ENCODE data around the gene DLK2.
"Not testable (repeated sequence)": the region's sequence is repeated elsewhere in the genome, so short reads cannot be mapped to it uniquely, and the experiment has no call there.

DNA sequence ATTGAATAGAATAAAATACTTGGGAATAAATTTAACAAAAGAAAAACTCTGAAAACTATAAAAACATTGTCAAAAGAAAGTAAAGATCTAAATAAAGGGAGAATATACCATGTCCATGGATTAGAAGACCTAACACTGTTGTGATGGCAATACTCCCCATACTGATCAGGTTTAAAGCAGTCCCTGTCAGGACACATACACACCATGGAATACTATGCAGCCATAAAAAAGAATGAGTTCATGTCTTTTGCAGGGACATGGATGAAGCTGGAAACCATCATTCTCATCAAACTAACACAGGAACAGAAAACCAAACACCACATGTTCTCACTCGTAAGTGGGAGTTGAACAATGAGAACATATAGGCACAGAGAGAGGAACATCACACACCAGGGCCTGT lies 44.6 kb downstream of the DLK2 start:
- not testable (repeated sequence) for TF ChIP-seq EZH2phosphoT487 (conservative IDR thresholded peaks at IDR 0.05; ENCODE audit: low read length)
- TF ChIP-seq, protein P1, sequence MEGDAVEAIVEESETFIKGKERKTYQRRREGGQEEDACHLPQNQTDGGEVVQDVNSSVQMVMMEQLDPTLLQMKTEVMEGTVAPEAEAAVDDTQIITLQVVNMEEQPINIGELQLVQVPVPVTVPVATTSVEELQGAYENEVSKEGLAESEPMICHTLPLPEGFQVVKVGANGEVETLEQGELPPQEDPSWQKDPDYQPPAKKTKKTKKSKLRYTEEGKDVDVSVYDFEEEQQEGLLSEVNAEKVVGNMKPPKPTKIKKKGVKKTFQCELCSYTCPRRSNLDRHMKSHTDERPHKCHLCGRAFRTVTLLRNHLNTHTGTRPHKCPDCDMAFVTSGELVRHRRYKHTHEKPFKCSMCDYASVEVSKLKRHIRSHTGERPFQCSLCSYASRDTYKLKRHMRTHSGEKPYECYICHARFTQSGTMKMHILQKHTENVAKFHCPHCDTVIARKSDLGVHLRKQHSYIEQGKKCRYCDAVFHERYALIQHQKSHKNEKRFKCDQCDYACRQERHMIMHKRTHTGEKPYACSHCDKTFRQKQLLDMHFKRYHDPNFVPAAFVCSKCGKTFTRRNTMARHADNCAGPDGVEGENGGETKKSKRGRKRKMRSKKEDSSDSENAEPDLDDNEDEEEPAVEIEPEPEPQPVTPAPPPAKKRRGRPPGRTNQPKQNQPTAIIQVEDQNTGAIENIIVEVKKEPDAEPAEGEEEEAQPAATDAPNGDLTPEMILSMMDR (IDR thresholded peaks at IDR 0.05; ENCODE audit: insufficient read depth, low read length, poor library complexity, severe bottlenecking), result not testable (repeated sequence)
